Suprapubic skin (tissue), 3 donors: ENCODE data around the gene KCNAB2.

Experiments
- CTCF ChIP-seq, 2 donors: fragments of 200-600 bp in 1 of 2; fragments of 450-650 bp in 1 of 2; sonication (generic) in 1 of 2; IDR thresholded peaks; one replicate each; pipeline ENCODE4 v1.5.1; 2016 to 2019; ENCODE audit warnings: antibody characterized with exemption in 2 of 2, mild to moderate bottlenecking in 1 of 2, moderate library complexity in 1 of 2
- POLR2AphosphoS5 ChIP-seq, 3 donors: sonication (generic); formaldehyde crosslinking; IDR thresholded peaks; one replicate each; pipeline ENCODE4 v1.6.1; 2017; ENCODE audit warnings: antibody characterized with exemption in 3 of 3

- TF ChIP-seq CTCF (IDR thresholded peaks at IDR 0.05) (no peak), POLR2AphosphoS5 (IDR thresholded peaks at IDR 0.05) (no peak)
Measured at GRCh38 chr1:6107409-6108356, 62.0 kb downstream of the KCNAB2 start.
